Measurements from ENCODE around the gene ALDH1L1.

The ALDH1L1 gene

GRCh38 chr3:126180477-126181397 lies at the start of gene ALDH1L1:
Gene ALDH1L1 (minus strand): TSS chr3:126180586. CDS start chr3:126160979, 19,607 bp downstream.
- peaks cover 7% of the 10 kb centered on the region for H3K4me1 Mint-ChIP-seq
- H3K4me3 Mint-ChIP-seq: no peak within 1 kb of the TSS
- no peaks in the 10 kb centered on the region for H3K36me3 Mint-ChIP-seq
- H3K9me3 Mint-ChIP-seq: no peaks in the 10 kb centered on the region
- no peak within 1 kb of the TSS for H3K27ac Mint-ChIP-seq
- H3K27me3 Mint-ChIP-seq: peaks cover 11% of the 10 kb centered on the region

GRCh38 chr3:126226374-126226773 lies 46.0 kb upstream of the ALDH1L1 start:
- H3K27me3 Mint-ChIP-seq: peaks cover 5% of the 10 kb centered on the region
- no peak overlapping the region for H3K4me3 Mint-ChIP-seq
- H3K9me3 Mint-ChIP-seq: no peaks in the 10 kb centered on the region
- H3K4me1 Mint-ChIP-seq: no peaks in the 10 kb centered on the region
- H3K27ac Mint-ChIP-seq: no peak overlapping the region
- no peaks in the 10 kb centered on the region for H3K36me3 Mint-ChIP-seq

GRCh38 chr3:126216416-126216815 lies 36.0 kb upstream of the ALDH1L1 start:
- H3K9me3 Mint-ChIP-seq: peaks cover 18% of the 10 kb centered on the region
- H3K4me1 Mint-ChIP-seq: peaks cover 11% of the 10 kb centered on the region
- peaks cover 41% of the 10 kb centered on the region for H3K27me3 Mint-ChIP-seq
- H3K36me3 Mint-ChIP-seq: peaks cover 3% of the 10 kb centered on the region
- H3K4me3 Mint-ChIP-seq: no peak overlapping the region
- H3K27ac Mint-ChIP-seq: no peak overlapping the region

- Mint-ChIP-seq H3K27ac (no peak overlapping the region), H3K4me3 (no peak overlapping the region), H3K9me3 (peaks cover 3% of the 10 kb centered on the region), H3K27me3 (peaks cover 48% of the 10 kb centered on the region), H3K36me3 (no peaks in the 10 kb centered on the region), H3K4me1 (peaks cover 11% of the 10 kb centered on the region)
Observed at GRCh38 chr3:126213379-126214028, 33.1 kb upstream of the ALDH1L1 start.

- Mint-ChIP-seq H3K36me3 (no peaks in the 10 kb centered on the region), H3K27me3 (peaks cover 47% of the 10 kb centered on the region), H3K4me1 (peaks cover 11% of the 10 kb centered on the region), H3K4me3 (peak overlapping the region; percentile 79), H3K9me3 (no peaks in the 10 kb centered on the region), H3K27ac (no peak overlapping the region)
Observed at GRCh38 chr3:126212620-126213378, 32.4 kb upstream of the ALDH1L1 start.

- Mint-ChIP-seq H3K27ac (no peak overlapping the region), H3K36me3 (no peaks in the 10 kb centered on the region), H3K9me3 (no peaks in the 10 kb centered on the region), H3K4me1 (peaks cover 11% of the 10 kb centered on the region), H3K27me3 (peaks cover 46% of the 10 kb centered on the region), H3K4me3 (peak overlapping the region; percentile 8)
Observed at GRCh38 chr3:126212250-126212619, 31.8 kb upstream of the ALDH1L1 start.

GRCh38 chr3:126211569-126211968 lies 31.2 kb upstream of the ALDH1L1 start:
- H3K36me3 Mint-ChIP-seq: no peaks in the 10 kb centered on the region
- no peak overlapping the region for H3K27ac Mint-ChIP-seq
- peaks cover 46% of the 10 kb centered on the region for H3K27me3 Mint-ChIP-seq
- no peaks in the 10 kb centered on the region for H3K9me3 Mint-ChIP-seq
- H3K4me3 Mint-ChIP-seq: no peak overlapping the region
- peaks cover 11% of the 10 kb centered on the region for H3K4me1 Mint-ChIP-seq

- Mint-ChIP-seq H3K36me3 (no peaks in the 10 kb centered on the region), H3K27me3 (peaks cover 39% of the 10 kb centered on the region), H3K4me3 (no peak overlapping the region), H3K4me1 (peaks cover 11% of the 10 kb centered on the region), H3K27ac (no peak overlapping the region), H3K9me3 (no peaks in the 10 kb centered on the region)
Observed at GRCh38 chr3:126210606-126211005, 30.2 kb upstream of the ALDH1L1 start.

GRCh38 chr3:126209741-126210140 lies 29.4 kb upstream of the ALDH1L1 start:
- Mint-ChIP-seq H3K9me3 (no peaks in the 10 kb centered on the region), H3K36me3 (no peaks in the 10 kb centered on the region), H3K27me3 (peaks cover 34% of the 10 kb centered on the region), H3K4me3 (no peak overlapping the region), H3K4me1 (peaks cover 11% of the 10 kb centered on the region), H3K27ac (no peak overlapping the region)

GRCh38 chr3:126208606-126209256 lies 28.3 kb upstream of the ALDH1L1 start:
- Mint-ChIP-seq H3K4me1 (peaks cover 11% of the 10 kb centered on the region), H3K9me3 (no peaks in the 10 kb centered on the region), H3K4me3 (no peak overlapping the region), H3K27ac (no peak overlapping the region), H3K27me3 (peaks cover 25% of the 10 kb centered on the region), H3K36me3 (no peaks in the 10 kb centered on the region)

- H3K36me3 Mint-ChIP-seq: no peaks in the 10 kb centered on the region
- H3K4me3 Mint-ChIP-seq: no peak overlapping the region
- H3K27me3 Mint-ChIP-seq: peaks cover 23% of the 10 kb centered on the region
- no peak overlapping the region for H3K27ac Mint-ChIP-seq
- peaks cover 11% of the 10 kb centered on the region for H3K4me1 Mint-ChIP-seq
- H3K9me3 Mint-ChIP-seq: no peaks in the 10 kb centered on the region
Observed at GRCh38 chr3:126208182-126208581, 27.8 kb upstream of the ALDH1L1 start.

GRCh38 chr3:126207166-126207565 lies 26.8 kb upstream of the ALDH1L1 start:
- Mint-ChIP-seq H3K27me3 (peaks cover 19% of the 10 kb centered on the region), H3K4me3 (no peak overlapping the region), H3K27ac (no peak overlapping the region), H3K4me1 (peaks cover 5% of the 10 kb centered on the region), H3K9me3 (no peaks in the 10 kb centered on the region), H3K36me3 (no peaks in the 10 kb centered on the region)

- no peak overlapping the region for H3K4me3 Mint-ChIP-seq
- H3K9me3 Mint-ChIP-seq: no peaks in the 10 kb centered on the region
- H3K27me3 Mint-ChIP-seq: peaks cover 11% of the 10 kb centered on the region
- H3K4me1 Mint-ChIP-seq: no peaks in the 10 kb centered on the region
- H3K27ac Mint-ChIP-seq: no peak overlapping the region
- no peaks in the 10 kb centered on the region for H3K36me3 Mint-ChIP-seq
Observed at GRCh38 chr3:126205717-126206655, 25.6 kb upstream of the ALDH1L1 start.

- Mint-ChIP-seq H3K27ac (no peak overlapping the region), H3K4me1 (no peaks in the 10 kb centered on the region), H3K4me3 (no peak overlapping the region), H3K36me3 (no peaks in the 10 kb centered on the region), H3K9me3 (no peaks in the 10 kb centered on the region), H3K27me3 (peaks cover 4% of the 10 kb centered on the region)
Observed at GRCh38 chr3:126202680-126203079, 22.3 kb upstream of the ALDH1L1 start.
